ENCODE results near the gene SEZ6L2. TPM values are rescaled to one million over a fixed set of nuclear protein-coding genes. Genes with fewer than 3 reads are reported as not detected.

The SEZ6L2 gene
- total and polyA plus RNA-seq, 2 of the 8 experiments (the other 6 are each of a cell fraction or from before 2014, with no cell fraction given), result 43.5 to 47.7 TPM

DNA sequence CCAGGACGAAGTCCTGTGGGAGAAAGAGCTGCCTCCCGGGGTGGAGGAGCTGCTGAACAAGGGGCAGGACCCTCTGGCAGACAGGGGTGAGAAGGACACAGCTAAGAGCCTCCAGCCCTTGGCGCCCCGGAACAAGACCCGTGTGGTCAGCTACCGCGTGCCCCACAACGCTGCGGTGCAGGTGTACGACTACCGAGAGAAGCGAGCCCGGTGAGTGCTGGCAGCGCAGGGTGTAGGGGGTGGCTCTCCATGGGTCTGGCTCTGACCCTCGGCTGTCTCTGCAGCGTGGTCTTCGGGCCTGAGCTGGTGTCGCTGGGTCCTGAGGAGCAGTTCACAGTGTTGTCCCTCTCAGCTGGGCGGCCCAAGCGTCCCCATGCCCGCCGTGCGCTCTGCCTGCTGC lies 57.7 kb downstream of the SEZ6L2 start:
- H3K27ac ChIP-seq (ENCODE audit: low read depth, low read length), result no peak overlapping the region
- H3K14ac ChIP-seq (ENCODE audit: insufficient read length), result no peak overlapping the region
- no peak overlapping the region for H4K8ac ChIP-seq (ENCODE audit: extremely low read depth, insufficient read depth, low read length)
- CTCF ChIA-PET (ENCODE audit: partially characterized antibody), result interaction anchor here (0.7 to 4.2 kb wide), 10 partner anchors 8 to 568 kb away, joined by 3 to 28 read pairs (median 4); partner anchors contain the start of genes MAZ, MVP and TBX6
- no peak overlapping the region for H3K9ac ChIP-seq (replicated peaks in 1 of 4; ENCODE audit: extremely low read depth in 1 of 4, low read depth in 3 of 4, low read length in 3 of 4)
- no peaks in the 10 kb centered on the region for H4K20me1 ChIP-seq (replicated peaks in 1 of 2; ENCODE audit: control insufficient read depth in 1 of 2, insufficient read depth in 2 of 2, low read length in 2 of 2)
- no peak overlapping the region for H2BK120ac ChIP-seq (replicated peaks; ENCODE audit: low read depth, low read length)
- no peak overlapping the region for H4K91ac ChIP-seq (replicated peaks; ENCODE audit: insufficient read length, low read length)
- no peaks in the 10 kb centered on the region for H3K79me1 ChIP-seq (ENCODE audit: low read depth, low read length)
- no peak overlapping the region for H3K56ac ChIP-seq (replicated peaks; ENCODE audit: insufficient read length, low read depth, low read length)
- H3K23ac ChIP-seq (ENCODE audit: insufficient read length), result no peak overlapping the region
- H3K27me3 ChIP-seq (replicated peaks in 1 of 4; ENCODE audit: control insufficient read depth in 3 of 4, extremely low read depth in 1 of 4, insufficient read depth in 3 of 4, low read length in 3 of 4), result no peaks in the 10 kb centered on the region
- no peaks in the 10 kb centered on the region for H3K79me2 ChIP-seq (ENCODE audit: control insufficient read depth in 1 of 2, insufficient read depth in 2 of 2, low read length in 2 of 2)
- no peaks in the 10 kb centered on the region for H3K36me3 ChIP-seq (ENCODE audit: control insufficient read depth in 2 of 4, insufficient read depth in 4 of 4, low read length in 3 of 4)
- H3K4me3 ChIP-seq (ENCODE audit: extremely low read depth in 1 of 4, insufficient read depth in 2 of 4, low read depth in 3 of 4, low read length in 4 of 4), result no peak overlapping the region
- WGBS, 2 experiments (ENCODE audit: extremely low coverage in 1 of 2, insufficient coverage in 1 of 2, insufficient read length in 1 of 2, insufficient replicate concordance in 2 of 2, low coverage in 1 of 2, low lambda C conversion rate in 2 of 2, missing lambda C conversion rate in 1 of 2), result 93% methylated on average over 16 of the region's 23 CpGs; no CpG with 5 or more reads in 1 of the 2 experiments
- no peak overlapping the region for H2AFZ ChIP-seq (ENCODE audit: low read length)
- POLR2A ChIA-PET (ENCODE audit: partially characterized antibody), result interaction anchor here (0.6 to 12.7 kb wide), 2 partner anchors 8 to 19 kb away, joined by 3 to 167 read pairs; partner anchors contain the start of genes MVP and PAGR1
- no peaks in the 10 kb centered on the region for H3K9me3 ChIP-seq (ENCODE audit: insufficient read depth in 2 of 2, low read depth in 1 of 2, low read length in 1 of 2)
- FAIRE-seq (no peak), DNase-seq (ENCODE audit: low read depth in 1 of 2, low spot score in 2 of 2) (no peak)
- no peak overlapping the region for H3K18ac ChIP-seq (ENCODE audit: extremely low read depth, low read length)
- H2BK12ac ChIP-seq (ENCODE audit: low read depth, low read length), result no peak overlapping the region
- H2BK20ac ChIP-seq (ENCODE audit: low read length), result no peak overlapping the region
- no peak overlapping the region for H2BK15ac ChIP-seq (ENCODE audit: low read length)
- H2BK5ac ChIP-seq (ENCODE audit: low read depth, low read length), result no peak overlapping the region
- no peak overlapping the region for H3K4me2 ChIP-seq (ENCODE audit: insufficient read depth in 1 of 2, low read depth in 2 of 2, low read length in 2 of 2)
- H3K4ac ChIP-seq (replicated peaks; ENCODE audit: insufficient read length, low read depth, low read length), result no peak overlapping the region
- H4K5ac ChIP-seq (ENCODE audit: insufficient read length, low read depth, low read length), result no peak overlapping the region
- H3K23me2 ChIP-seq (ENCODE audit: low read depth, low read length), result no peaks in the 10 kb centered on the region
- H3K4me1 ChIP-seq (replicated peaks in 1 of 4; ENCODE audit: control insufficient read depth in 3 of 4, insufficient read depth in 4 of 4, low read length in 3 of 4), result no peaks in the 10 kb centered on the region; a peak in 1 of 7 replicates
- H2AK5ac ChIP-seq (ENCODE audit: low read depth, low read length), result no peak overlapping the region
- TF ChIP-seq MAFK (IDR thresholded peaks at IDR 0.05; ENCODE audit: low read depth, low read length) (no peak), HDAC2 (IDR thresholded peaks at IDR 0.05; ENCODE audit: borderline replicate concordance in 1 of 2, low read depth in 2 of 2, low read length in 2 of 2) (no peak), SIX5 (IDR thresholded peaks at IDR 0.05; ENCODE audit: low read depth, low read length) (no peak)
- TF ChIP-seq, protein P1, sequence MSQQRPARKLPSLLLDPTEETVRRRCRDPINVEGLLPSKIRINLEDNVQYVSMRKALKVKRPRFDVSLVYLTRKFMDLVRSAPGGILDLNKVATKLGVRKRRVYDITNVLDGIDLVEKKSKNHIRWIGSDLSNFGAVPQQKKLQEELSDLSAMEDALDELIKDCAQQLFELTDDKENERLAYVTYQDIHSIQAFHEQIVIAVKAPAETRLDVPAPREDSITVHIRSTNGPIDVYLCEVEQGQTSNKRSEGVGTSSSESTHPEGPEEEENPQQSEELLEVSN (IDR thresholded peaks at IDR 0.05), result no peak
- TF ChIP-seq, protein P2, sequence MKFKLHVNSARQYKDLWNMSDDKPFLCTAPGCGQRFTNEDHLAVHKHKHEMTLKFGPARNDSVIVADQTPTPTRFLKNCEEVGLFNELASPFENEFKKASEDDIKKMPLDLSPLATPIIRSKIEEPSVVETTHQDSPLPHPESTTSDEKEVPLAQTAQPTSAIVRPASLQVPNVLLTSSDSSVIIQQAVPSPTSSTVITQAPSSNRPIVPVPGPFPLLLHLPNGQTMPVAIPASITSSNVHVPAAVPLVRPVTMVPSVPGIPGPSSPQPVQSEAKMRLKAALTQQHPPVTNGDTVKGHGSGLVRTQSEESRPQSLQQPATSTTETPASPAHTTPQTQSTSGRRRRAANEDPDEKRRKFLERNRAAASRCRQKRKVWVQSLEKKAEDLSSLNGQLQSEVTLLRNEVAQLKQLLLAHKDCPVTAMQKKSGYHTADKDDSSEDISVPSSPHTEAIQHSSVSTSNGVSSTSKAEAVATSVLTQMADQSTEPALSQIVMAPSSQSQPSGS (IDR thresholded peaks at IDR 0.05; ENCODE audit: low read length), result no peak
